HG03342 (cell line): ENCODE measurements around the gene VPS52.

Experiments used
- ATAC-seq: cut with Tn5 transposase; IDR thresholded peaks from one replicate; pipeline ENCODE4 v1.9.1; 2021; ENCODE audit warnings: mild to moderate bottlenecking, moderate library complexity; ENCODE audit not compliant: unreplicated experiment

Gene VPS52, protein sequence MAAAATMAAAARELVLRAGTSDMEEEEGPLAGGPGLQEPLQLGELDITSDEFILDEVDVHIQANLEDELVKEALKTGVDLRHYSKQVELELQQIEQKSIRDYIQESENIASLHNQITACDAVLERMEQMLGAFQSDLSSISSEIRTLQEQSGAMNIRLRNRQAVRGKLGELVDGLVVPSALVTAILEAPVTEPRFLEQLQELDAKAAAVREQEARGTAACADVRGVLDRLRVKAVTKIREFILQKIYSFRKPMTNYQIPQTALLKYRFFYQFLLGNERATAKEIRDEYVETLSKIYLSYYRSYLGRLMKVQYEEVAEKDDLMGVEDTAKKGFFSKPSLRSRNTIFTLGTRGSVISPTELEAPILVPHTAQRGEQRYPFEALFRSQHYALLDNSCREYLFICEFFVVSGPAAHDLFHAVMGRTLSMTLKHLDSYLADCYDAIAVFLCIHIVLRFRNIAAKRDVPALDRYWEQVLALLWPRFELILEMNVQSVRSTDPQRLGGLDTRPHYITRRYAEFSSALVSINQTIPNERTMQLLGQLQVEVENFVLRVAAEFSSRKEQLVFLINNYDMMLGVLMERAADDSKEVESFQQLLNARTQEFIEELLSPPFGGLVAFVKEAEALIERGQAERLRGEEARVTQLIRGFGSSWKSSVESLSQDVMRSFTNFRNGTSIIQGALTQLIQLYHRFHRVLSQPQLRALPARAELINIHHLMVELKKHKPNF

DNA sequence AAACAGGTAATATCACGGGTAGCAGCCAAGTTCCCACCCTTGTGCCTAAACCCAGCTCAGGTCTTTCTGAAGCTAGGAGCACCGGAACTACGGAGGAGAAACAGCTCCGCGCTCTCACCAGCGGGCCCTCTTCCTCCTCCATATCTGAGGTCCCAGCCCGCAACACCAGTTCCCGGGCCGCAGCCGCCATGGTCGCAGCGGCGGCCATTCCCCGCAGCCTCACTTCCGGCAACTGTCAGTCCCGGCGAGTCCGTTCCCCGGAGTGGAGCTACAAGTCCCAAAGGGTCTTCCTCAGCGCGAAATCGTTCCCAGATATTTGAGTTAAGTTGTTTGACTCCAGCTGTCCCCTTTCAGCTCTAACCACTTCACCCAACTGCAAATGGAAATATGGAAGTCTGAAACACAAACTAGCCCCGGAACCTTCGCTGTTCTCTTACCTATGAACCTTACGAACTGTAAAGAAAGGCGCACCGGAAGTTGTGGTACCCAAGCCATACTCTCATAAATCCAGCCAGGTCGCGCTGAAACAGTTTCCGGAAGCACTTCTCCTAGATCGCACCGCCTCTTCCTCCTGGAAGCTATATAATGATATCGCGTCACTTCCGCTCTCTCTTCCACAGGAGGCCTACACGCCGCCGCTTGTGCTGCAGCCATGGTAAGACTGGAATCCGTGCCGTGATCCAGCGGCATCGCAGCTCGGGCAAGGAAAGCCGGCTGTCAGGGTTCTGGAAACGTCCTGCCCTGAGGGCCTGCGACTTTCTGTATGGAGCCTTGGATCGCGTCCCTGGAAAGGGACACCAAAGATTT lies at the start of gene VPS52, which contains the start of gene RPS18:
VPS52 (minus strand) TSS at position 409 of the 807 bp plus-strand sequence; CDS start at position 208, 201 bp downstream.
RPS18 (plus strand) TSS at position 608 of the 807 bp plus-strand sequence; CDS start at position 653, 45 bp downstream.
- peak; percentile 76 for ATAC-seq

DNA sequence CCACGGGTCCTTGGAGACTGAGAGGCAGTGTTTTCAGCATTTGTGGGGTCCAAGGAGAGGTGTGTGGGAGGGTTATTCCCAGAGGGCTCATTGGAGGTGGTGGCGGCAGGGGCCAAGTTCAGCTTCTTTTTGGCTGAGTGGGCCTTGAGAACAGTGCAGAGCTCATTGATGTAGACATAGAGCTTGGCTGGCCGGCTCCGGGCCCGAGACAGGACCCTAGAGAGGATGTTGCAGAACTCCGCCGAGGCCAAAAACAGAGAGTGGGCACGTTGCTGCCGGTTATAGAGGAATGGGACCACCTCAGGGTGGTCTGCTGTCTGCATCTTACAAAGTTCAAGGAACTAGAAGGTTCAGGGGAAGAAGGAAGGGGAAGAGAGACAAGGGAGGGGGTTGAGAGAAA lies 49.6 kb upstream of the VPS52 start:
- ATAC-seq = no peak

DNA sequence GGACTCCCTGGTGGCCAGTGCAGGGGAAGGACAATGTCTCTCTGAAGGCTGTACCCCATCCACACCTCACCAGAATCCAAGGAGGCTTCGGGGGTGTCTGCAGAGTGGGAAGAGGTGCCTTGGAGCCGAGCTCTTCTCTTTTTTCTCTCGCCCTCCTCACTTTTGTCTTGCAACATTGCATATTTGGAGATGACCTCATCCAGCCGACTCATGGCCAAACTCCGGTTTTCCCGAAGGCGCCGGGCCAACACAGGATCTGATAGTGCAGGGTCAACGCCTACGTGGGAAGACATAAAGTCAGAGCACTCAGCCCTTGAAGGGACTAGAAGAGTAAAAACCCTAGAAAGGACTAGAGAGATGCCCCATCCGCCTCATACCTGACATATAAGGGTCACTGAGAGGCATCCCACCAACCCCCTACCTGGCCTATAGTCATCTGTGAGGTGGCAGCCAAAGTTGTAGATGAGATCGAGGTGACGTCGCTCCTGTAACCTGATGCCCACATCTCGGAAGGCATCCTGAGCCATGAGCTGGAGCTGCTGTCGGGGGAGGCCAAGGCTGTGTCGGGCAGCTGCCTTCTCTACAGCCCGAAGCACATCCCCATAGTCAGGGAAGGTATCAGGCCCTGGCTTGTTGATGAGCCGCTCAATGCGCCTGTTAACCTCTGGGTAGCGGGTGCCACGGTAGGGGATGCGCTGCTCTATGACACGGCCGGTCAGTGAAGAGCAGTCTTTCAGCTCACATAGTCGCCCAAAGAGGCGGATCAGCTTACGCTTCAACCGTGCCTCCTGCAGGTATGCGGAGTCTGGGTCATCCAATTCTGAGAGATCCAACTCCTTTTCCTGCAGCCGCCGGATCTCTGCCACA lies 48.9 kb upstream of the VPS52 start:
- no peak for ATAC-seq

DNA sequence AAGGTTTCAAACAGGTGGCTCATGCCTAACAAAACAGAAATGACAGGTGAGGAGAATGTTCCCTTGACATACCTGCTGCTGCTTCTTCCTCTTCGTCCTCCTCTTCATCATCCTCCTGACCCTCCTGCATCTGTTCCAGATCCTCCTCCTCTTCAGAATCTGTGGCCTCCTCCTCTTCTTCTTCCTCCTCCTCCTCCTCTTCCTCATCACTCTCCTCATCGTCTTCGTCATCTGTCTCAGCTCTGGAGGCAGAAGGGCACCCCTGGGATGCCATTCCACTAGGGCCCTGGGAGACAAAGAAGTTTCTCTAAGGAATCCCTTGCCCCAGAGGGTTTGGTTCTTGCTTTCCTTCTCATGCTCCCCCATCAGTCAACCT lies 48.3 kb upstream of the VPS52 start:
- no peak for ATAC-seq

DNA sequence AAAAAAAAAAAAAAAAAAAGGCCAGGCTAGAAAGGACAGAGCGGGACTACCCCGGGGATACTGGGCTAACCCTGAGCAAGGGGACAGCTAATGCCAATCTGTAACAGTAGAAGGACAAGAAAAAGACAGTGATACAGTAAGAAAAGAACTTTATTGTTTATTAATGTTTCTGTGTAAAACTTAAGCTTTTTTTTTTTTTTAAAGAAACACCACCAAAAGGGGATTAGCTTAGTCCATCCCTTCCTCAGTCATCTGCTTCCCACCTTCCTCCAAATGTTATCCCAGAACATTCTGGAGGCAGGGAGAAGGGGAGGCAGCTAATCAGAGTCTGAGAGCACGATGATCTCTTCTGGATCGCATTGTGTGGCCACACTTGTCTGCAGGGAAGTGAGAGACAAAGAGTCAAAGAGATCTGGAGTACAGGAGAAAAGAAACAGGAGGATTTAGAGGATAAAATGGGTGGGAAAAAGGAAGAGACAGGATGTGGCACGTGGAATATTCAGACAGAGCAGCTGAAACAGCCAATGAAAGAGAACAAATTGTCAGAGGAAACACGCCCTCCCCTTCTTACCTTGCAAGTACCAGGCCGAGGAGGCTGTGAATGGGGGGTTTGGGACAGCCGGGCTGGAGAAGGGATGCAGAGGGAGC lies 46.9 kb upstream of the VPS52 start:
- no peak for ATAC-seq

DNA sequence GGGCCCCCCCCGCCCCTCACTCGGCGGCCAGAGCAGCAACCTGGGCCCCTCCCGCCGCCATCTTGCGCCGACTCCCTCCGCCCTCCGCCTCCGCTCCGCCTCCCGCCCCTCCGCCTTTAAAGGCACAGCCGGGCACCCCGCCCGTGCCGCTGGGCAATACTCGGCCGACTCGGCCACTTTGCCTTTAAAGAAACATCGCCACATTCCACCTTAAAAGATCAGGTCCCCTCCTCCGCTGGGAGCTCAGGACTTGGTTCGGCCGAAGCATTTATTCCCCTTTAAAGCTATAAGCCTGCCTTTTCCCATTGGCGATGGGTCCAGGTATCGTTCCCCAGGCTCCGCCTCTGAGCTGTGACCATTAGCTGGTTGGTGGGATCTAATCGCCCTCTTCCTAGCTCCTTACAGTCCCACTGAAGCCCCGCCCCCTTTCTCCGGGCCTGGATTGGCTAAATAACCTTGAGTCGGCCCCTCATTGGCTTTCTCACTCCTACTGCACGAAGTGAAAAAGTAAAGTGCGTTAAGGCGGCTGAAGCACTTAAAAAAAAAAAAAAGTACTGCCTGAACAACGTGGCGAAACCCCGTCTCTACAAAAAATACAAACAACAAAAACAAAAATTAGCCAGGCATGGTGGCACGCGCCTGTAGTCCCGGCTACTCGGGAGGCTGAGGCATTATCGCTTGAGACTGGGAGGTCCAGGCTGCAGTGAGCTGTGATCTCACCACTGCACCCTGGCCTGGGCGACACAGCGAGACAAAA lies 46.2 kb upstream of the VPS52 start, which contains the start of gene ZBTB22:
ZBTB22 (minus strand) TSS at position 76 of the 757 bp plus-strand sequence. CDS start 828 bp downstream, outside the sequence.
- ATAC-seq = peak; percentile 44

DNA sequence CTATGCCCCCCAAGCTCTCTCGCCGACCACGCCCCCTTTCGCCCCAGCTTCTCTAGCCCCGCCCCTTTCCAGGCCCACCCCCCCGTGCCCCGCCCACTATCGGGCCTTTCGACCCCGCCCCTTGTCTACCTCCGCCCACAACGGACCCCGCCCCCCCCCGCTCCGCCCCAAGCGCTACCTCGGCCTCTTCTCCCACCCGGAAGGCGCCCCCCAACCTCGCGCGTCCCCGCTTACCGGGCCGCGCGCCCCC lies 45.7 kb upstream of the VPS52 start:
- ATAC-seq = no peak

DNA sequence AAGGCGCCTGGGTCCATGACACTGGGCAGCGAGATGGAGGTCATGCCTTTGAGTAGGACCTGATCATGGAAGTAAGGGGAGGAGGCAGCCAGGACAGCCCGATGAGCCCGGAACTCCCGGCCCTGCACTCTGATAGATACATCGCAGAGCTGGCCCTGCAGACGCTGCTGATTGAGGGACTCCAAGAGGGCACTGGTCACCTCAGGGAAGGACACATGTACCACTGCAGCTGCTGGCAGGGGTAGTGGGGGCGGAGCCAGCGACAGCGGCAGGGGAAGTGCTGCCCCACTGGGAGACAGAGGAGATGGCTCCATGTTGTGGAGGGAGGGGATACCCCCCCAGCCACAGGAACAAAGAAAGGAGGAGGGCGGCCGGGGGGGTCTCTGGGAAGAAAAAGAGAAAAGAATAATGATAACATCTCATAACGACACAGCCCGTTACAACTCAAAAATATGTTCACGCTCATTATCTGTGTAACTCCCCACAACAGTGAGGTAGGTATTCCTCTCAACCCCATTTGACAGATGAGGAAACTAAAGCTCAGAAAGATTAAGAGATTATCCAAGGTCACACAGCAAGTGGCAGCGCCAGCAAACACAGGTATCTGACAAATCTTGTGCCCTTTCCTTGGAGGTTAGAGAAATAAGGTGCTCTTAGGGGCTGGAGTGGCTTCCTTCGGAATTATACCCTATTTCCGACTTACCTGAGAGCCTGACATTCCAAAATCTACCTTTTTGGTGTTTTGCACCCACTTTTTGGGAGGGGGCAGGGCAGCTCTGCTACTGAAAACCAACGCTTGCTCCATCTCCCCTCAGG lies 45.1 kb upstream of the VPS52 start:
- no peak for ATAC-seq

DNA sequence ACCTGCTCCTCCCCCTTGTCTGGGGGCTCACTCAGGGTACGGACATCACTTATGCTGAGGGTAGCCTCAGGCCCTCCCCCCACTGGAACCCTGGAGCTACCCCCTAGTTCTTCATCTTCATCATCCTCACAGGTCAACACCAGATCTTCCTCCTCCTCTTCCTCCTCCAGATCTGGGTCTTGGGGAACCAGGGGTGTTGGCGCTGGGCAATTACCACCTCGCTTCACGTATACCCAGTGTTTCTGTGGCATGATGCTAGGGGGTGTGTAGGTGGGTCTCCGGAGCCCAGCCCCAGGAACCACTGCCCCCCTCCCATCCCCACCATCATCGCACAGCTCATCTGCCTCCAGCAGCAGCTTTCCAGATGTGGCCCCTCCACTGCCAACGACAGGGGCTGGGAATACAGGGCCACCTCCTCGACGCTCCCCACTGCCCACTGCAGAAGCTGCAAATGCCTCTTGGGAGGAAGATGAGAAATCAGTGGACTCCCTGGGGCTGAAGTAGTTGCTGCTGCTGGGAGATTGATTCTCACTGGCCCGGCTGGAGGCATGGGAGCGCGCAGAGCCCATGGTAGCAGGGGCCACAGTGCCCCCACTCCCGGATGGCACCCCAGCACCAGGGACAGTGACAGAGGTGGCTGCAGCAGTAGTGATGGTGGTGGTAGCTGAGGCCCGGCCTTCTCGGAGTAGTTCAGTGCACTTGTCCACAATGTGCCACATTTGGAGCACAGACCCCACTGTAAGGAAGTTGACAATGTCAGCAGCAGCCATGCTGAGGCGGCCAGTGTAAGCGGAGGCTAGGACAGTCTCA lies 44.3 kb upstream of the VPS52 start:
- ATAC-seq = no peak

DNA sequence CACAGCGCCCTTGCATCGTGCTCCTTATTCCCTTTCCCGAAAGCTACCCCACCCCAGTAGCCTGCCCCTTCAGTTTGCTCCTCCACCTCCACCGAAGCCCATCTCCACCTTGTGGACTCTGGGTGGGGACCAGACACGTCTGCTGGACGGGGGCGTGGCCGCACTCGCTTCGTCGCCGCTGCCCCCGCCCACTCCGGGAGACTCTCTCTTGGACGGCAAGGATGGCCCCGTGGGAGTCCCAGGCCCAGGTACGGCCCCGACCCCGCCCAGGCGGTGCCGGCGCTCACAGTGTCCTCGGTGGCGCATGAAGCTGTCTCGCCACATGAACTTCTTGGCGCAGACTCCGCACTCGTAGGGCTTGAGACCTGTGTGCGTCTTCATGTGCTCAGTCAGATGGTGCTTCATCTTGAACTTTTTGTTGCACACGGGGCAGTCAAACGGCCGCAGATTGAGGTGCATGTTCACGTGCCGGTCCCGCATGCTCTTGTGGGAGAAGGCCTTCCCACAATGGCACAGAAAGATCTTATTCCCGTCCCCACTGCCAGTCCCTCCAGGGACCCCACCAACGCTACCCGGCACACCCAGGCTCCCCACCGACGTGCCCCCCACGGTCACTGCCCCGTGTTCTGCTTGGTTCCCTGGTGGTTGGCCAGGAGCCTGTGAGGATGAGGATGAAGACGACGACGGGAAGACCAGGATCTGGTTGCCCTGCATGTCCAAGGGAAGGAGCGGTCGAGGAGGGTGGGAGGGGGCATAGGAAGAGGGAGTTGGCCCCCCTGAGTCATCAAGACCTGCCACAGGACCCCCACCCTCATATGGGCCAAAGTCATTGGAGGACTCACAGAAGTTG lies 43.5 kb upstream of the VPS52 start:
- no peak for ATAC-seq

DNA sequence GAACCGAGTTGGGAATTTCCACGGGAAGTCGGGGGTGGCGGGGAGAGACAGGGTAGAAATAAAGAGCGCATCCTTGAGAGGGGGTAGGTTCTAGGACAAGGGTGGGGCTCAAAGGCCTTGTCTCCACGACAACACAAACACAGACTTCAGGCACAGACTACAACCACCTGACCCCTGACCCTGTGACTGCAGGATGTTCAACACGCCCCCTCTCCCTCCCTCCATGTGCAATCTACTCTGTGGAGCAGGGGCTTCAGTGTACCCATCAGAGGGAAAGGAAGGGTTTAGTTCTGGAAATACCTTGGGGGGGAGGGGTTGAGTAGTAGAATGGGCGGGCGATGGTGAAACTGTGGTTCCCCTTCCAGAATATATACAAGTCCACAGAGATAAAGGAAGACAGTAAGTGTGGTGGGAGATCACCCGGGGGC lies 42.9 kb upstream of the VPS52 start:
- no peak for ATAC-seq

DNA sequence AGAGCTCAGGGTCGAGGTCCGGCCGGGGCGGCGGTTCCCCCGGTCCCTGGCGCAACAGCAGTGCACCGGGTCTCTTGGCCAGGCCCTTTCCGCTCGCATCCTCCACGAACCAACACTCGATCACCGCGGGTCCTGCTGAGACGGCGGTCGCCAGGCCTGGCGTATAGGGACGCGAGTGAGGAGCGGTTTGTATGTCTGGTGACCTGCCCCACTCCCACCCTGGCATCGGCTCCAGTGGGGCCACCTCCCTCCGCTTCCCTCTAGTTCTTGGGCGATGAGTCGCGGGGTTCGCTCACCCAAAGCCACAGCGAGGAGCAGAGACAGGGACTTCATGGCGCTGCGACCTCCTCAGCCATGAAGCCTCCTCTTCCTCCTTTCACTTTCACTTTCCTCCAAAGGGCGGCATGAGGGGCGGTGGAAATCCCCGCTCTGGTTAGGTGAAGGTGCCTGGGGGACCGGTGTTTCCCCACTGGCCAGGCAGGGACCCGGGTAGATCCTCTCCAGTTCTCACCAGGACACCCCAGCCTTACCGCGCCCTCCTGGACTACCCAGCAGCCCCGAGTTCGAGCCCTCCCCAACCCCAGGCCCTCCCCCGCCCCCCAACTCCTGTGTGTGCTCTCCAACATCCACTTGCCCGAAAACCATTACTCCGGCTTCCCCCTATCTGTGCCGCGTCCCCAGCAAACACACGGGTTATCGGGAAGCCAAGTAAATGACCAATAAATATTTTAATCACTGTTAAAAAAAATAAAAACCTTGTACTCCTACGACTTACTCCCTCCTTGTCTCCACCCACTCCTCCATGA lies 42.2 kb upstream of the VPS52 start, which contains the start of gene TAPBP:
TAPBP (minus strand) TSS at position 370 of the 806 bp plus-strand sequence; CDS start at position 333, 37 bp downstream.
- peak; percentile 40 for ATAC-seq

DNA sequence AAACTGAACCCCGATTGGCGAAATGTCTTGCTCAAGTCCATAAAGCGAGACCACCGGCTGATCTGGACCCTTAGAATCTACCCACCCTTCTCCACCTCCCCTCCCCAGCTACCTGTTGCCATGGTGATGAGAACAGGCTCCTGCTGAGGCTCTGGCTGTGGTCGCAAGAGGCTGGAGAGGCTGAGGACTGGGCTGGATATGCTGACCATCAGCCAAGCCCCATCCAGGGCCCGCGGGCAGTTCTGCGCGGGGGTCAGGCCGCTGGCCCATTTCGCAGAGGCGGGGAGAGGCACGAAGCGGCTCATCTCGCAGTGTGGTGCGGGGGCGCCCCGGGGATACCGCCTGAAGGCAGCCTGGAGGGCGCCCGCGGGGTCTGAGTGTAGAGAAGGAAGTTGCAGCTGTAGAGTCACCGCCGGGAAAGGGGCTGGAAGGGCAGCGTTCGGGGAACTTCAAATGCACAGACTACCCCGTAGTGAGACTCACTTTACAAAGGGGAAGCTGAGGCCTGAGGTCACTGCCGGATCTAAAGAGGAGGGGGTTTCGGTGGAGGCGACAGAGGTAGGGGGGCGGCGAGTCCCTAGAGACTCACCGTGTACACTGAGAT lies 41.5 kb upstream of the VPS52 start:
- peak; percentile 1 for ATAC-seq

DNA sequence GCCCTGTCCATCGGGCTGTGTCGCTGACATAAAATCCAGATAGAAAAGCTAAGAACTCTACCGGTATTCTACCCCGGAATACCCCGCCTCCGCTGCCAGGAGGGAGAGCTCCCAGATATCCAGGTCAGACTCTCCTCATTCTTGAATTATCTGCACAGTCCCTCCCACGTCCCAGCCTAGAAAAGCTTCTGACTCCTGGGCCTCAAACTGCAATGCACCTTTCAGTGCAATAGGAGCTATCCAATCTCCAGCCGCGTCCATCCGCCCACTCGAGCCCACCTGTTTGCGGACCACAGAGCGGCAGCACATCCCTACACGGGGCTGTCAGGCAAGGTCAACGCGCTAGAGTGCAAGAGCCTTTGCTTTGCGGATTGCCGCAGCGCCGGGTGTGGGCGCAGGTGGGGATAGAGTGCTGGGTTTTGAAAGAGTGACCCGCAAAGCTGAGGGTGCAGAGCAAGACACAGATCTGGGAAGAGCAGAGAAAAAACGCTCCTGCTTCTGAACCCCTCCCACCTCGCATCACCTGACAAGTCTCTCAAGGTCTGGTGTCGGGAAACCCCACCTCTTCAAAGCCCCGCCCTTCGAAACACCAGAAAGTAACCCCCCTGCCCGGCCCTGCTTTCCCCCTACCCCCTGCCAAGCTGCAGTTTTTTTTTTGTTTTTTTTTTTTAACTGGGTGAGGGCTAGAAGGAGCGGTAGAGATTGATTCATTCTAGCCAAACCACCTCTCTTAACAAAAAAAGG lies 40.9 kb upstream of the VPS52 start:
- ATAC-seq = no peak

DNA sequence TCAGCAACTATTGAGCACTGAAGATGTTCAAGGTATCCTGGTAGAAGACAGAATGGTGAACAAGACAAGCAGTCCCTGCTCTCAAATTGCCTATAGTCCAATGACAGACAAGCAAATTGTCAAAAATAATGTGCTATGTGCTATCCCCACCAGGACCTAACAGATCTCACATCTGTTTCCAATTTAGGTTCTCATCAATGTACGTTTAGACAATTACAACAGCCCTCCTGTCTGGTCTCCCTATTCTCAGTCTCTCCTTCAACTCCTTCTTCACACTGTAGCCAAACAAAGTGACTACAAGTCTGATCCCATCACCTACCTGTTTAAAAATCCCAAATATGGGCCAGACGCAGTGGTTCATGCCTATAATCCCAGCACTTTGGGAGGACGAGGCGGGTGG lies 34.7 kb upstream of the VPS52 start:
- ATAC-seq = no peak
